ENCODE measurements around the gene RPTOR.

GRCh38 chr17:80845863-80846671 is 301.4 kb downstream of the RPTOR start:
- TF ChIP-seq CTCF (IDR thresholded peaks at IDR 0.05; ENCODE audit: insufficient read depth, low read depth, low read length) = no peak
- no peak for TF ChIP-seq EZH2 (IDR thresholded peaks at IDR 0.05; ENCODE audit: insufficient read depth, low read length)
